HG03064 (cell line): Measurements from ENCODE around the gene CBX5.
"Not testable (repeated sequence)": the region's sequence is repeated elsewhere in the genome, so short reads cannot be mapped to it uniquely, and the experiment has no call there.

Experiments used
- ATAC-seq: cut with Tn5 transposase; IDR thresholded peaks from one replicate; pipeline ENCODE4 v1.9.1; 2021; ENCODE audit warnings: low read depth; ENCODE audit not compliant: unreplicated experiment

Gene CBX5

GRCh38 chr12:54229624-54230212 lies 50.2 kb downstream of the CBX5 start:
- ATAC-seq: no peak

GRCh38 chr12:54228471-54228870 lies 51.5 kb downstream of the CBX5 start:
- no peak for ATAC-seq

GRCh38 chr12:54227927-54228326 lies 52.0 kb downstream of the CBX5 start:
- ATAC-seq: not testable (repeated sequence)

GRCh38 chr12:54227376-54227775 lies 52.5 kb downstream of the CBX5 start:
- ATAC-seq: no peak

- no peak for ATAC-seq
Measured at GRCh38 chr12:54225666-54226065, 54.3 kb downstream of the CBX5 start.

GRCh38 chr12:54222609-54223008 lies 57.3 kb downstream of the CBX5 start:
- no peak for ATAC-seq

- ATAC-seq: no peak
Measured at GRCh38 chr12:54221402-54221984, 58.4 kb downstream of the CBX5 start.

GRCh38 chr12:54220567-54220966 lies 59.4 kb downstream of the CBX5 start:
- ATAC-seq: no peak

GRCh38 chr12:54220092-54220557 lies 59.8 kb downstream of the CBX5 start:
- no peak for ATAC-seq

GRCh38 chr12:54217774-54218241 lies 62.1 kb downstream of the CBX5 start:
- no peak for ATAC-seq

GRCh38 chr12:54216797-54217661 lies 62.9 kb downstream of the CBX5 start:
- peak; percentile 39 for ATAC-seq

GRCh38 chr12:54215989-54216796 lies 63.7 kb downstream of the CBX5 start:
- ATAC-seq: no peak

GRCh38 chr12:54214553-54215406 lies 65.1 kb downstream of the CBX5 start:
- peak; percentile 59 for ATAC-seq

- no peak for ATAC-seq
Measured at GRCh38 chr12:54213079-54213478, 66.8 kb downstream of the CBX5 start.

- ATAC-seq: no peak
Measured at GRCh38 chr12:54211920-54212319, 68.0 kb downstream of the CBX5 start.

- ATAC-seq: no peak
Measured at GRCh38 chr12:54210400-54210790, 69.5 kb downstream of the CBX5 start.

- no peak for ATAC-seq
Measured at GRCh38 chr12:54208591-54208990, 71.3 kb downstream of the CBX5 start.

- ATAC-seq: no peak
Measured at GRCh38 chr12:54207539-54208294, 72.2 kb downstream of the CBX5 start.

- no peak for ATAC-seq
Measured at GRCh38 chr12:54206791-54207190, 73.1 kb downstream of the CBX5 start.
